ENCODE results near the gene ASB17.

DNA sequence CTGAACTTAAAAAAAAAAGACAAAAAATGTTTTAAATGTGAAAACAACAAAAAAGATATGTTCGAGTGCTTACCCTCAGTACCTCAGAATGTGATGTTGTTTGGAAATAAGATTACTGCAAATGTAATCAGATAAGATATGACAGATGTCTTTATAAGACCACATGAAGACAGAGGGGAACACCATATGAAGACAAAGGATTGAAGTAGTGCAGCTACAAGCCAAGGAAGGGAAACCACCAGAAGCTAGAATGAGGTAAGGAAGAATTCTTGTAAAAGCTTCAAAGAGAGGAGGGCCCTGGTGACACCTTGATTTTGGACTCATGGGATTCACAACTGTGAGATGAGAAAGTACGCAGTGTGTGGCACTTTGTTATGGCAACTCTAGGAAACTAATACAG, 15.4 kb downstream of the ASB17 start:
- TF ChIP-seq, protein P1, sequence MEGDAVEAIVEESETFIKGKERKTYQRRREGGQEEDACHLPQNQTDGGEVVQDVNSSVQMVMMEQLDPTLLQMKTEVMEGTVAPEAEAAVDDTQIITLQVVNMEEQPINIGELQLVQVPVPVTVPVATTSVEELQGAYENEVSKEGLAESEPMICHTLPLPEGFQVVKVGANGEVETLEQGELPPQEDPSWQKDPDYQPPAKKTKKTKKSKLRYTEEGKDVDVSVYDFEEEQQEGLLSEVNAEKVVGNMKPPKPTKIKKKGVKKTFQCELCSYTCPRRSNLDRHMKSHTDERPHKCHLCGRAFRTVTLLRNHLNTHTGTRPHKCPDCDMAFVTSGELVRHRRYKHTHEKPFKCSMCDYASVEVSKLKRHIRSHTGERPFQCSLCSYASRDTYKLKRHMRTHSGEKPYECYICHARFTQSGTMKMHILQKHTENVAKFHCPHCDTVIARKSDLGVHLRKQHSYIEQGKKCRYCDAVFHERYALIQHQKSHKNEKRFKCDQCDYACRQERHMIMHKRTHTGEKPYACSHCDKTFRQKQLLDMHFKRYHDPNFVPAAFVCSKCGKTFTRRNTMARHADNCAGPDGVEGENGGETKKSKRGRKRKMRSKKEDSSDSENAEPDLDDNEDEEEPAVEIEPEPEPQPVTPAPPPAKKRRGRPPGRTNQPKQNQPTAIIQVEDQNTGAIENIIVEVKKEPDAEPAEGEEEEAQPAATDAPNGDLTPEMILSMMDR (IDR thresholded peaks at IDR 0.05; ENCODE audit: insufficient read depth, low read length), result no peak
- TF ChIP-seq POLR2AphosphoS5 (IDR thresholded peaks at IDR 0.05; ENCODE audit: low read depth), result no peak
- TF ChIP-seq SPI1 (IDR thresholded peaks at IDR 0.05; ENCODE audit: borderline replicate concordance, low read depth), result no peak
- TF ChIP-seq, protein P2, sequence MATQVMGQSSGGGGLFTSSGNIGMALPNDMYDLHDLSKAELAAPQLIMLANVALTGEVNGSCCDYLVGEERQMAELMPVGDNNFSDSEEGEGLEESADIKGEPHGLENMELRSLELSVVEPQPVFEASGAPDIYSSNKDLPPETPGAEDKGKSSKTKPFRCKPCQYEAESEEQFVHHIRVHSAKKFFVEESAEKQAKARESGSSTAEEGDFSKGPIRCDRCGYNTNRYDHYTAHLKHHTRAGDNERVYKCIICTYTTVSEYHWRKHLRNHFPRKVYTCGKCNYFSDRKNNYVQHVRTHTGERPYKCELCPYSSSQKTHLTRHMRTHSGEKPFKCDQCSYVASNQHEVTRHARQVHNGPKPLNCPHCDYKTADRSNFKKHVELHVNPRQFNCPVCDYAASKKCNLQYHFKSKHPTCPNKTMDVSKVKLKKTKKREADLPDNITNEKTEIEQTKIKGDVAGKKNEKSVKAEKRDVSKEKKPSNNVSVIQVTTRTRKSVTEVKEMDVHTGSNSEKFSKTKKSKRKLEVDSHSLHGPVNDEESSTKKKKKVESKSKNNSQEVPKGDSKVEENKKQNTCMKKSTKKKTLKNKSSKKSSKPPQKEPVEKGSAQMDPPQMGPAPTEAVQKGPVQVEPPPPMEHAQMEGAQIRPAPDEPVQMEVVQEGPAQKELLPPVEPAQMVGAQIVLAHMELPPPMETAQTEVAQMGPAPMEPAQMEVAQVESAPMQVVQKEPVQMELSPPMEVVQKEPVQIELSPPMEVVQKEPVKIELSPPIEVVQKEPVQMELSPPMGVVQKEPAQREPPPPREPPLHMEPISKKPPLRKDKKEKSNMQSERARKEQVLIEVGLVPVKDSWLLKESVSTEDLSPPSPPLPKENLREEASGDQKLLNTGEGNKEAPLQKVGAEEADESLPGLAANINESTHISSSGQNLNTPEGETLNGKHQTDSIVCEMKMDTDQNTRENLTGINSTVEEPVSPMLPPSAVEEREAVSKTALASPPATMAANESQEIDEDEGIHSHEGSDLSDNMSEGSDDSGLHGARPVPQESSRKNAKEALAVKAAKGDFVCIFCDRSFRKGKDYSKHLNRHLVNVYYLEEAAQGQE (IDR thresholded peaks at IDR 0.05; ENCODE audit: insufficient replicate concordance, low read depth), result no peak
